ENCODE results near the gene XRCC1. TPM values are rescaled to one million over a fixed set of nuclear protein-coding genes. Genes with fewer than 3 reads are reported as not detected.

XRCC1 gene
- total and polyA plus RNA-seq, 2 experiments from 2014 or later: 35.3 to 49.5 TPM

- TF ChIP-seq ETS1 (IDR thresholded peaks at IDR 0.05) (no peak), ZNF331 (CRISPR knock-in tag; IDR thresholded peaks at IDR 0.05; ENCODE audit: low read depth) (no peak), EZH2phosphoT487 (IDR thresholded peaks at IDR 0.05; ENCODE audit: unreplicated experiment) (no peak)
Observed at GRCh38 chr19:43610493-43610892, 35.2 kb upstream of the XRCC1 start (continued).

GRCh38 chr19:43609872-43610271 lies 34.5 kb upstream of the XRCC1 start:
- peaks cover 36% of the 10 kb centered on the region for H3K36me3 Mint-ChIP-seq (ENCODE audit: low read depth)
- DNase-seq (ENCODE audit: low spot score) (no peak), ATAC-seq (no peak)
- H3K4me3 ChIP-seq: no peak overlapping the region
- H3F3A ChIP-seq (replicated peaks; ENCODE audit: low read depth): no peaks in the 10 kb centered on the region
- H3K79me2 ChIP-seq (replicated peaks; ENCODE audit: insufficient read depth): peaks cover 2% of the 10 kb centered on the region; the same call in 1 of the 2 replicates
- no peak overlapping the region for H3K27ac Mint-ChIP-seq
- no peaks in the 10 kb centered on the region for H3K9me2 ChIP-seq (ENCODE audit: insufficient read depth)
- no peaks in the 10 kb centered on the region for H3K36me3 ChIP-seq (ENCODE audit: insufficient read depth)
- peaks cover 19% of the 10 kb centered on the region for H3K27me3 Mint-ChIP-seq (ENCODE audit: insufficient read depth, low read depth, poor library complexity)
- H3K4me1 ChIP-seq (ENCODE audit: insufficient read depth): no peaks in the 10 kb centered on the region
- peaks cover 9% of the 10 kb centered on the region for H3K4me1 Mint-ChIP-seq
- no peaks in the 10 kb centered on the region for H3K27me3 ChIP-seq (ENCODE audit: insufficient read depth)
- H3K9me3 Mint-ChIP-seq: peaks cover 11% of the 10 kb centered on the region
- no peak overlapping the region for H3K4me2 ChIP-seq
- H3K4me3 Mint-ChIP-seq: no peak overlapping the region
- no peaks in the 10 kb centered on the region; the same call in 1 of the 2 replicates for H4K20me1 ChIP-seq (replicated peaks; ENCODE audit: insufficient read depth)
- H2AFZ ChIP-seq: no peak overlapping the region
- H3K27ac ChIP-seq (ENCODE audit: low read depth): no peak overlapping the region
- TF ChIP-seq EZH2 (IDR thresholded peaks at IDR 0.05; ENCODE audit: low read depth, unreplicated experiment) (no peak), POLR2AphosphoS5 (IDR thresholded peaks at IDR 0.05; ENCODE audit: low read depth) (no peak), NANOG (IDR thresholded peaks at IDR 0.05; ENCODE audit: borderline replicate concordance) (no peak), EZH2phosphoT487 (IDR thresholded peaks at IDR 0.05; ENCODE audit: unreplicated experiment) (no peak), JUNB (IDR thresholded peaks at IDR 0.05; ENCODE audit: unreplicated experiment) (no peak), ZNF462 (CRISPR knock-in tag; IDR thresholded peaks at IDR 0.05) (no peak), CREB1 (CRISPR knock-in tag; IDR thresholded peaks at IDR 0.05; ENCODE audit: low read depth) (no peak), ZNF114 (CRISPR knock-in tag; IDR thresholded peaks at IDR 0.05) (no peak), CTCF (conservative IDR thresholded peaks at IDR 0.05; ENCODE audit: low read depth in 2 of 2) (no peak), ZNF331 (CRISPR knock-in tag; IDR thresholded peaks at IDR 0.05; ENCODE audit: low read depth) (no peak), STAT1 (IDR thresholded peaks at IDR 0.05; ENCODE audit: unreplicated experiment) (no peak), REST (IDR thresholded peaks at IDR 0.05; ENCODE audit: unreplicated experiment) (no peak)
